Keratinocyte (primary cell): Measurements from ENCODE around the gene ATF7.

ENCODE experiments used
- EZH2 ChIP-seq: IDR thresholded peaks from one replicate; pipeline ENCODE4 v1.6.1; 2012; ENCODE audit warnings: inconsistent platforms, mild to moderate bottlenecking, low read length, moderate library complexity
- TF ChIP-seq, protein P1 (sequence below), 3 experiments: IDR thresholded peaks in 1 of 3; conservative IDR thresholded peaks in 1 of 3; optimal IDR thresholded peaks in 1 of 3; 2 replicates in 2 of 3; 3 replicates in 1 of 3; pipeline versions ENCODE3 to v1.5.1; 2011; ENCODE audit warnings: low read length in 3 of 3, mild to moderate bottlenecking in 3 of 3, moderate library complexity in 2 of 3, control low read depth in 1 of 3, inconsistent platforms in 1 of 3; ENCODE audit not compliant: insufficient read depth in 2 of 3; ENCODE audit errors: extremely low read depth in 1 of 3

DNA sequence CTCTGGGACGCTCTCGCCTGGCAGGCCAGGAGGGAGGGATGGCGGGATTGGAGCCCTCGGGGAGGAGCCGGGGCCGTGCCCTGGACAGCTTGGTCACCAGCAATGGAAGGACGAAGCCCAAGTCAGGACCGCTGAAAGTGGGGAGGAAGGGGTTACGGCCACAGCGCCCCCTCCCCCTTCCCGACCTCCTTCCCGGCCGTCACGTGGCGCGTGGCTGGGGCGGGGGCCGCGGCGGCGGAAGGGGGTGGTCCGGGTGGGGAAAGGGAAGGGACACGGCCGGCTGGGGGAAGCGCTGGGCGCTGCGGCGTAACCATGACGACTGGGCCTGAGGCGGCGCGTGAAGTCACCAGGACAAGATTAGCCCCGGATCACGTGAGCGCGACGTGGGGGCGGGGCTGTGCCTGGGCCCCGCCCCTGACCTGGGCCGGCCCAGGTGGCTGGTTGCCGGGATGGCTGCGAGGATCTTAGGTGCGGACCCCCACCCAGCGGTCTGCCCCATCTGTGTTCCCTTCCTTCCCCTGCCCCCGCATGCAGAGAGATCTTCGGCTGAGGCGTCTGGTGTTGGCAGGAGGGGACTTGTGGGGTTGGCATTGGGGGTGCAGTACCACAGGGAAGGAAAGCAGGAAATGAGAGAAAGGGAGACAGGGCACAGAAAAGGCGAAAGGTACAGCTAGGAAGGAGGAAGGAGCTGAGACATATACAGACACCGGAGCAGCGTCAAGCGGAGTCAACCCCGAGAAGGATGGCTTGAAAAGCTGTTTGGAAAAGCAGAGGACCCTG lies 133.2 kb downstream of the ATF7 start:
- TF ChIP-seq EZH2: no peak
- TF ChIP-seq, protein P1, sequence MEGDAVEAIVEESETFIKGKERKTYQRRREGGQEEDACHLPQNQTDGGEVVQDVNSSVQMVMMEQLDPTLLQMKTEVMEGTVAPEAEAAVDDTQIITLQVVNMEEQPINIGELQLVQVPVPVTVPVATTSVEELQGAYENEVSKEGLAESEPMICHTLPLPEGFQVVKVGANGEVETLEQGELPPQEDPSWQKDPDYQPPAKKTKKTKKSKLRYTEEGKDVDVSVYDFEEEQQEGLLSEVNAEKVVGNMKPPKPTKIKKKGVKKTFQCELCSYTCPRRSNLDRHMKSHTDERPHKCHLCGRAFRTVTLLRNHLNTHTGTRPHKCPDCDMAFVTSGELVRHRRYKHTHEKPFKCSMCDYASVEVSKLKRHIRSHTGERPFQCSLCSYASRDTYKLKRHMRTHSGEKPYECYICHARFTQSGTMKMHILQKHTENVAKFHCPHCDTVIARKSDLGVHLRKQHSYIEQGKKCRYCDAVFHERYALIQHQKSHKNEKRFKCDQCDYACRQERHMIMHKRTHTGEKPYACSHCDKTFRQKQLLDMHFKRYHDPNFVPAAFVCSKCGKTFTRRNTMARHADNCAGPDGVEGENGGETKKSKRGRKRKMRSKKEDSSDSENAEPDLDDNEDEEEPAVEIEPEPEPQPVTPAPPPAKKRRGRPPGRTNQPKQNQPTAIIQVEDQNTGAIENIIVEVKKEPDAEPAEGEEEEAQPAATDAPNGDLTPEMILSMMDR (optimal IDR thresholded peaks at IDR 0.05 in 1 of 3, IDR thresholded peaks at IDR 0.05 in 1 of 3, conservative IDR thresholded peaks at IDR 0.05 in 1 of 3; ENCODE audit: extremely low read depth in 1 of 3, insufficient read depth in 2 of 3, low read length in 3 of 3): no peak
